Measurements from ENCODE around the gene ZSWIM6.

The ZSWIM6 gene

GRCh38 chr5:61559722-61560121, 227.7 kb downstream of the ZSWIM6 start:
- DNase-seq, result no peak

DNA sequence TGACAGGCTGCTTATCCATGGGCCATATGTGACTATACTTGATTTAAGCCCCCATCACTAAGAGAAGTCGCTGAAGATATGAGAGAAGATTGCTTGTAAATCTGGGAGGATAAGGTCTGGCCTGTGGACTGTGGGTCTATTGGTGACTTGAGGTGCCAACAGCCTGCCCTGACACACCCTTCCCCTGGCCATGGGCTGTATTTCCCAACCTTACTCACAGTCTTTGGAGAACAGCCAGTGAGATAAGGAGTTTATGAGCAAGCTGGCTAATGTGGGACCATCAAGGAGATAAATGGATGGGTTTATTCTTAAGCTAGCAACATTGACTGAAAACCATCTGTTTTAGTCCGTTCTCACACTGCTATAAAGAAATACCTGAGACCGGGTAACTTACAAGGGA, 231.3 kb downstream of the ZSWIM6 start:
- DNase-seq, result no peak

DNA sequence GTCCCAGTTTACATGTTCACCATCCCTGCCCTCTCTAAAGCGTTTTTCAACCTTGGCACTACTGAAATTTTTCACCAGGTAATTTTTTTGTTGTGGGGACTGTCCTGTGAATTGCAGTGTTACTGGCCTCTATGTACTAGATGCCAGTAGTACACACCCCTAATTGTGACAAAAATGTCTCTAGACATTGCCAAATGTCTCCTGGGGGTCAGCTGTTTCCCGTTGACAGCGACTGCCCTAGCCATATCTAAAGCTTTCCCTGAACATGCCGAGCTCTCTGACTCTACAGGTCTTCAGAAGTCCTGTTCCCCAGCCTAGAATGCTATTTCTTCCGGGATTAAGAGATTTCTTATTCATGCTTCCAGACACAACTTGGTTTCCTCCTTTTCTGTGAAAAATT, 235.3 kb downstream of the ZSWIM6 start:
- DNase-seq, result no peak

DNA sequence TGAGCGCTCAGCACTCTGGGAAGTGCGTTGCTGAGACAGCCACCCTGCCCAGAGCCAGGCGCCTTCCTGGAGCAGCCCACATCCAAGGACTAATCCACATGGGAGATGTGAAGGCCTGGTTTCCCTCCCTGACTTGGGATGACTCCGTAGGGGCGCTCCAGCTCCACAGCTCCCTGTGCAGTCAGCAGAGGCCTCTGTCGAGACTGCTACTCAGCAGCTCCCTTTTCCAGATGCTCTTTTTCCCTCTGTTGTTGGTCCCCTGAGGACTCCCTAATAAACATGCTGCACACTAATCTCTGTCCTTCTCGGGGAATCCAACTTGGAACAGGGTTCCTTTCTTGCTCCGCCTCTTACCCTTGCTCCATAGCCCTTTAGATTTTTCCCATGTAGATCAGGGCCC, 237.3 kb downstream of the ZSWIM6 start:
- DNase-seq, result no peak

GRCh38 chr5:61570767-61571166, 238.7 kb downstream of the ZSWIM6 start:
- DNase-seq, result no peak

DNA sequence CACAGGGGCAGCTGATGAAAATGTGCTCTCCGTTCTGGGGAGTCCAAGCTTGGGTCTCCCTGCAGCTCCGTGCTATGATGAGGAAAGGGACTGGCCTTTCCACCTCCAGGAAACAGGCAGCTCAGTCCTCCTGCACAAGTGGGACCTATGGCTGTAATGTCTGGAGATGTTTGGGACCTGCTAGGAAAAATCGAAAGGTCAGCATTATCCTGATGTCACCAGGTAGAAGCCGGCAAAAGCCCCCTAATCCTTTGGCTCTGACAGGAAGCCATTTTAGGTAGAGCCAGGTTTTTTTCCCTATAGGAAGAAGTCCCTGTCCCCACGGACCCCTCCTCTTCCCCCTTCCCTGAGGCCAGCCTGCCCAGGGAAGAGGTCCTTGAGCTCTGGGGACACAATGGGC, 240.9 kb downstream of the ZSWIM6 start:
- no peak for DNase-seq

- no peak for DNase-seq
Observed at GRCh38 chr5:61575103-61575502, 243.0 kb downstream of the ZSWIM6 start.

- no peak for DNase-seq
Observed at GRCh38 chr5:61575581-61575980, 243.5 kb downstream of the ZSWIM6 start.

DNA sequence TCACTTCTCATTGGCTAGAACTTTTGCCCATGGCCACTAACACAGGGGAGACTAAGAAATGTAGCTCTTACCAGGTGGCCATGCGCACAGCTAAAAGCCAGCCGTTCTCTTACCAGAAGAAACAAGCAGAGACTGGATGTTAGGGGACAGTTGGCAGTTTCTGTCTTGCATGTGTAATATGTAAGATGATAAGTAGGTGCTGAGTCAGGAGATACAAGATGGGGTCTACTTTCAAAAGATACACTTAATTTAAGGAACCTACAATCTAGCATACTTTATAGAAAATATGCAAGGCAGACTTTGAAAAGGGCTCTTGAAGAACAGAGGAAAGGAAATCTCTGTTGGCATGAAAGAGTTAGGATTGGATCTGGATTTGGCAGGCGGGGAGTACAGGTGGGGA, 244.5 kb downstream of the ZSWIM6 start:
- no peak for DNase-seq

DNA sequence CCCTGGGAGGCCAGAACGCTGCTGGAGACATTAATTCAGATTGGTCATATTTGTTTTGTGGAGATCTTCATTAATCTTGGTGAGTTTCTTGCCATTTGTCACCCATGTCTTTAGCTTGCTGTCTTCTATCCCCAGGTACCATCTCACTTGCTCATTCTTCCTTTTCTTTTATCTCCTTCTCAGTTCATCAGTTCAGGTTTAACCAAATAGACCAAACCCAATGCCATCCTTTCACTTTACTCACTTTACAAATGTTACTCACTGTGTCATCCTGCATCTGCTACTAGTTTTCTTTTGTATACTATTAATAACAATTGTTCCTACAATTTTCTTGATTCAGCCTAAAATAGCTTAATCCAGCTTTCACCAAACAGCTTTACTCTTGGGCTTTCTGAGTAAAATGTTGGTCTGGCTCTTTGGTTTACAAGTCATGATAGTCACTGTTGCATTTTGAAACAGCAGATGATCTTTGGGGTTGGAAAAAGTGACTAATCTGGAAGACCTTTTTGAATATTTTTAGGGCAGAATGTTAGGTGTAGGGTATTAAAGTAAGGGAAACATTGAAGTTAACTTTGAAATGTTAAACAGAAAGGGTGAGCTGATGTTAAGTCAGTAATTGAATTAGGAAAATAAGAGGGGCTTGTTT, 246.9 kb downstream of the ZSWIM6 start:
- no peak for DNase-seq

- no peak for DNase-seq
Observed at GRCh38 chr5:61582205-61582820, 250.3 kb downstream of the ZSWIM6 start.

DNA sequence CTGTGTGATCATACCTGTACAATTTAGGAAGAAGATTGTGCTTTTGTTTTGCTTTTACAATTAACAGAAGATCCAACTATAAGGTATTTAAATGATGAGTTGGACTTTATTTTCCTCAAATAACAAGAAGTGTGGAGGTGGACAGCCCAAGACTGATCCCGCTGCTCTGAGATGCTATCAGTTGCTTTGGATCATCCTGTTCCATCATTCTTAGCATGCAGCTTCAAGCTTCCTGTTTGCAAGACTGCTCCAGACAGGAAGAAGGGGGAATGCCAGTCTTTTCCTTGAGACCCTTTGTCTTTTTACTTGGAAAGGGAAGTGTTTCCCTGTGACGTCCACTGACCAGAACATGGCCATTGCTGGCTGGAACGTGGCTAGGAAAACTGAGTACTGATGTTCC, 250.8 kb downstream of the ZSWIM6 start:
- DNase-seq, result no peak

- no peak for DNase-seq
Observed at GRCh38 chr5:61586096-61587084, 254.3 kb downstream of the ZSWIM6 start.

GRCh38 chr5:61587125-61587524, 255.1 kb downstream of the ZSWIM6 start:
- no peak for DNase-seq

- no peak for DNase-seq
Observed at GRCh38 chr5:61588216-61588615, 256.2 kb downstream of the ZSWIM6 start.

GRCh38 chr5:61589946-61590345, 257.9 kb downstream of the ZSWIM6 start:
- DNase-seq, result no peak

DNA sequence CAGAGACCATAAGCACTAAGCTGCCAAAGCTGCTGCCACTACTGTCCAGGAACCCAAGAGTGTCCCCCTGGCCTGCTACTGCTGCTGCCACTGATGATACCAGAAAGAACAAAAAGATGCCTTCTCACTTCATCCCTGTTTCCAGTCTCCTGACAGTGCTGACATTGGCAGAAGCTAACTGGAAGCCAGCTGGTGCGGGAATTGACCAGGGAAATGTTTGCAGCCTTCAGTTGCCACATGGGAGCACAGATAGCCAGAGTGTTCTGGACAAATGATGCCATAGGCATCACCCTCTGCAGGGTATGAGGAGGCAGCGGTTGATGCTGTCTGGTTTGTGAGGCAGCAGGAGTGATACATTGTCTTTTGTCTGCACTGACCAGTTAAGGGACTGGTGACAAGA, 258.4 kb downstream of the ZSWIM6 start:
- no peak for DNase-seq

- DNase-seq, result no peak
Observed at GRCh38 chr5:61591859-61592258, 259.8 kb downstream of the ZSWIM6 start.

DNA sequence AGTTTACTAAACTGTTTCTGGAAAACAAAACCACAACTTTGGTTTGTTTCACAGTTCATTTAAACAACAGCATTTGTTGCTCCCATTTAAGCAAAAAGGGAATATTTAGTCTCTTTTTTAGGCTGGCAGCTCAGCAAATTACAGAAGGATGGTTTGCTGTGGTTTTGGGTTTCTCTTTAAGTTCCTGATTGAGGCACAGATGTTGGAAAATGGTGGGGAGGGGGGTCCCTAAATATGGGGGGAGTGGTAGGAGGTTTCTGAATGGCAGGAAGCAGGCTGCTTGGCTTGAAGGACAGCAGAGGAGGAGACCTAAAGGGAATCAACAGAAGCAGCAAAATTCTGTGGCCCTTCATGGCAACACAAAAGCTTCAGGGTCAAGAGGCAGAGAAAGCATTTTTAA, 263.4 kb downstream of the ZSWIM6 start:
- DNase-seq, result no peak

All from stimulated activated CD4-positive, alpha-beta T cell treated with anti-CD3 and anti-CD28 coated beads, Interleukin-4, amount 100 ng/mL, for 1 hour (primary cell).